Middle frontal gyrus (tissue), 1 donor: Measurements from ENCODE around the gene PEPD.

ENCODE experiments used
- DNase-seq: peaks from one replicate; pipeline ENCODE4 v3.0.0-alpha.2; 2015; ENCODE audit warnings: low spot score; ENCODE audit errors: extremely low spot score

Gene PEPD

DNA sequence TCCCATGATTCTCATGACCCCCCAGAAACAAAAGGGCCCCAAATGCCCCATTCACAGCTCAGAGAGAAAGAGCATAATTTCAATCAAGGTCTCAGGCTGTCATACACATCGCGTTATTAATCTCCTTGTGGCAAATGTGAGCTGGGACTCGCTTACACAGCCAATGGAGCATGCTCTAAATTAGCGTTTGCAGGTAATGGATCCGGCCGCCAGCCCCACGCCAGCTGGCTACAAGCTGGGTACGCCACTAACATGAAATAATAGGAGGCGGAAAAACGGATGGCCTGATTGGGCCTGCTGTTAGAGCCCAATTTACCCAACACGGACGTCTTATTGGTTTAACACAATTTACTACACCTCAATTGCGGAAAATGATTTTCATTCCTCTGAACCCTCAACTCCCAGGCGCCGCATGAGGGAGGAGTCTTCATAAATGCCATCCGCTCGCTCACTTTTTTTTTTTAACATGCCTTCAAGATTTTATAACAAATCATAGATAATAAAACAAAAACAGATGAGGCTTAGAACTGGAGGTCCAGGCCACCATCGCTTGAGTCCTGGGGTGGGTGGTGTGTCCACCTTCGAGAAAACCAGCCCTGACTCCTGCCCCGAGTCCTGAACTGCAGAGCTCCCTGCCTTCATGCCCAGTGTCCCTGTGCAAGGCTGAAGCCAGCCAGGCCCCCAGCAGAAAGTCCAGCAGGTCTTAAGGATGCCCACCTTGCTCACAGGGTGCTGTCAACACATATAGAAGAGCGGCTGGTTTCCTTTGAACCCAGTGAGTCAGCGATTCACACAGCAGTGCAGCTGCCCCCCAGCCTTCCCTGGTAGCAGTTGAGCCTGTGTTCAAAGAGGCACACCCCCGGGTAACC is 62.1 kb downstream of the PEPD start:
- DNase-seq: no peak

DNA sequence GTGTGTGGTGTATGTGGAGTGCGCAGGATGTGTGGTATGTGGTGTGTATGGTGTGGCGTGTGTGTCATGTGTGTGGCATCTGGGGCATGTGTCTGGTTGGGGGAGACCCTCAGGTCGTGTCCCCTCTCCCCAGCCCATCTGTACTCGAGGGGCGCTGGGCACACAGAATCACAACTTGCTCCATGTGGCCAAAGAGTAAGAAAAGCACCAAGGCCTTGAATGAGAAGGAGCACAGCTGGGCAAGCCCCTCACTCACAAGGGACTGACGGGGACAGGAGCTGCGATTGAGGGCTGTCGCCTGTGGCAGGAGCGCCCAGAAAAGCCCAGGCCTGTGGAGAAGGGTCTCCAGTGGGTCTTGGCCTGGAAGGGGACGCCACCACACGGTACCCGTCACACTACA is 62.8 kb downstream of the PEPD start:
- DNase-seq: no peak

DNA sequence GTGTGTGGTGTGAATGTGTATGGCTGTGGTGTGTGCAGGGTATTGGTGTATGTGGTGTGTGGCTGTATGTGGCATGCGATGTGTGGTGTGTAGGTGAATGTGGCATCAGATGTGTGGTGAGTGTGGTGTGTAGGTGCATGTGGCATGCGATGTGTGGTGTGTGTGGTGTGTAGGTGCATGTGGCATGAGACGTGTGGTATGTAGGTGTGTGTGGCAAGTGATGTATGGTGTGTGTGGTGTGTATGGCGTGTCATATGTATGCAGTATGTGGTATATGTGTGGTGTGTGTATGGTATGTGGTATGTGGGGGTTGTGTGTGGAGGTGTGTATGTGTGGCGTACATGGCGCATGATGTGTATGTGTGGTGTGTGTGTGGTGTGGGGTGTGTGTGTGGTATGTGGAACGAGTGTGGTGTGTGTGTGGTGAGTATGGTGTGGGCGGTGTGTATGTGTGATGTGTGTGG is 63.4 kb downstream of the PEPD start:
- no peak for DNase-seq

DNA sequence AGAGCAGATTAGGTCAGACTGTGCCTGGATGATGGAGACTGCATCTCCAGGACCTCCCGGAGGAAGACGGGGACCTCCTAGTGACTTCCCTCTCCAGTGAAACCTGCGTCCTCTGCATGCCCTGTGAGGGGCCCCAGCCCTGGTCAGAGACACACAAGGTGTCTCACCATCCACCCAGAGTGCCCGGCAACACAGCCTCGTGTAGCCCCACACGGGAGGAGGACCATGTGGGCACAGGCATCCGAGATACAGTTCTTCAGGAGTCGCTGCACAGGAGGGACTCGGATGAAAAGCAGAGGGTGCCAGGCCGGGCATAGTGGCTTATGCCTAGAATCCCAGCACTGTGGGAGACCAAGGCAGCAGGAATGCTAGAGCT is 64.8 kb downstream of the PEPD start:
- DNase-seq: no peak

DNA sequence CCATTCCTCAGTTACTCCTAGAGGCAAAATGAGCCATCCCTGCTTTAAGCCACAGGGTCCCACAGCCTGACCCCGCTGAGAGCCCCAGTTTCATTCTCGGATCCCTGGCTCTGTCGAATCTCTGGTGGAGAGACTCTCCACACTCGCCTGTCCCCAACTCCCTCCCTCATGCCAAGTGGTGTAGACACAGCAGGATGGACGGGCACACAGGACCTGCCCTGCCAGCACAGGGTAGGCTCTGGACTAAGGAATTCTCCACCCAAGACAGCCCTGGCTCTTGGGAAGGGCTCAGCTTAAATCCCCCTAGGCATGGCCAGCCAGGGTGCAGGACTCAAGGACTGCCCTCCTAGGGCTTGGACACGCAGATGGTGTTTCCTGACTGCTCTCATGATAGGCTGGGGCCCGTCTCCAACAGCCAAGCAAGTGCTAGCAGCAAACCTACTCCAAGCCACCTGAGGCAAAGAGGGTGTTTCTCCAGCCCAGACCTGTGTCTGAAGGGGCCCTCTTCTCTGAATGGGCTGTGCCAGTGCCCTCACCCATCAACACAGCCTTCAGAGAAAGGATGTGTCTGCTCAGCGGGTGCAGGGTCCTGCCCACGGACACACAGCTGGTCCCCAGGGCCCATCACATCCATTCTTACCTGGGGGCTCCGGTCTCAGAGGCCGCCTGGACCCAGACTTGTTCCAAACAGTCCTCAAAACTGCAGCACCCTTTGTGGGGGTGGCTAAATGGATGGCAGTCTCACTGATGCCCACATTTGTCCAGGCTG is 65.3 kb downstream of the PEPD start:
- no peak for DNase-seq

DNA sequence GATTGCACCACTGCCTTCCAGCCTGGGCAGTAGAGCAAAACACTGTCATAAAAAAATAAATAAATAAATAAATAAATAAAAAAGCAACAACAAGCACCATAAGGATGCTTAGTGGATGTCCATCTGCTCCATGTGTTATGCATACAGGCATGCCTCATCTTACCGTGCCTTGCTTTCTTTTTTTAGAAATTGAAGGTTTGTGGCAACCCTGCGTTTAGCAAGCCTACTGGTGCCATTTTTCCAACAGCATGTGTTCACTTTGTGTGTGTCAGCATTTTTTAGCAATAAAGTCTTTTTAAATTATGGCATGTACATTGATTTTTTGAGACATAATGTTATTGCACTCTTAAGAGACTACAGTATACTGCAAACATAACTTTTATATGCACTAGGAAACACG is 68.3 kb downstream of the PEPD start:
- DNase-seq: no peak

DNA sequence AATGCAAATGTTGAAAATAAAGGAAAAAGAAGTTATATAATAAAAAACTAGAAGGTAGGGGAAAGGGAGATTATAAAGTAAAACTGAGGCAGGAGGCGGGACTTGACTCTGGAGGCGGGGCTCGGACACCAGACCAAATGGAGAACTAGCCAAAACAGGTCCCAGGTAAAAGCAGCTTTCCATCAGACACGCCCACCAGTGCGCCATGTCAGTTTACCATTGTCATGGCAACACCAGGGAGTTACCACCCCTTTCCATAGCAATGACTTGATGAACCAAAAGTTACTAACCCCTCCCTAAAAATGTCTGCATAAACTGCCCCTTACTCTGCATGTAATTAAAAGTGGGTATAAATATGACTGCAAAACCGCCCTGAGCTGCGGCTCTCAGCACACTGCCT is 70.9 kb downstream of the PEPD start:
- DNase-seq: no peak

DNA sequence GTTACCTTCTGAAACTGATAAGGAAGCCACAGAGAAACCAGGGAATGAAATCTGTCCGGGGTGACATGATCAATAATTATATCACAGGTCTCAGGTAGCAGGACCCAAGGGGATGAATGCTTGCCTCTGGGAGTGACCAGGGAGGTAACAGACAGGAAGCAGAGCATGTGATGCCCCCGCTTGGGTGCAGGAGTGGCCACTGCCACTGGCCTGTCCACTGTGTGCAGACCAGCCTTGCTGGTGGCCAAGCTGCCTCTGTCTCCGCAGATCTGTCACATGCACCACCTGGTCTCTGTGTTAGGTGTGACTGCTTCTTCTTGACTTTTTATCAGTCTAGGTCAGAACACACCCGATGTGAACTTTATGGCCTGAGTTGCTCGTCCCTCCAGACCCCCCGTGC is 71.8 kb downstream of the PEPD start:
- no peak for DNase-seq

DNA sequence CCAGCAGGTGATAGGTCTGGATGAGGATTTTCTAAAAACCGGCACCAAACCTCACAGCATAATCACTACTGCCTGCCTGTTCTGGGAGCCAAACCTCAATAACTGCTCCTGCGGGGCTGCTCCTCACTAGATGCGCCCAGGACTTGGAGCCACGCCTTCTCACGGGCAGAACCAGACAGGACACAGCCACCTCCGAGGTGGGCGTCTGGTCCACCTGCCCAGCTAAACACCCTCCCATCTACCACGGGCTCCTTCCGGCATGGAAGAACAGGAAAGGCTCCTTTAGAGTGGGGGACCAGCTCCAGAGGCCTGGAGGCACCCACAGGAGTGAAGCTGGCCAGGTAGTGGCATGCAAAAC is 73.5 kb downstream of the PEPD start:
- no peak for DNase-seq

DNA sequence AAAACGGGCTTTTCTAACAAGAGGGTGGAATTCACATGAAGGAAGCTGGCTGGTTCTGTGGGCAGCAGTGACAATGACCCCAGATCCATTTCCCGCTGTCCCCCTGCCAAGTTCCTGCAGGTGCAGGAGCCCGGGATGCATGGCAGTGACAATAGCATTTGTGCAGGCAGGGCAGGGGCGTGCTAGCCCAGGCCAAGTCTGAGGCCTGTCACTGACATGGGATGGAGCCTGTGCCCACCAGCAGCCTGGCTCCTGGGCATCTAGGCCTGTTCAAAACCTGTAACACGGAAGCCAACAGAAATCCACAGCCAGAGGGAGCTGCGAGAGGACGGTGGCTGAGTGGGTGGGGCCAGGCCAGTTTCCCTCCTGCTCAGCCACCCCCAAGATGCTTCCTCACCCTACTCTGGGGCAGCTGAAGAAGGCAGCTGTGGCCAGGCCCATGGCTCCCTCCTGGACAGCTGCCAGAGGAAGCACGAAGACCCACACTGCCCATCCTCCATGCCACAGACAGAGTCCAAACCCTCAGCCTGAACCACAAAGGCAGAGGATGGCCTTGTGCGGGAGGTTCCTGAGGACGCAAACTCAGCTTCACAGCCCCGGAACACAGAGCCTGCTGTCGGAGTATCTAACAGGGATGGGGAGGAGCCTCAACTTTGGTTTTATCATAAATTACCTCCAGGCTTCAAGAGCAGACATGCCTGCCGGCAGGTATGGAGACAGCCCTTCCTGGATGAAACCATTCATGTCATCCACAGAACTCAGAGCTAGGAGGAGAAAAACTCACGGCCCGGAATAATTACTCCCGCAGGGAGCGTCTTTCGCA is 74.0 kb downstream of the PEPD start:
- no peak for DNase-seq

DNA sequence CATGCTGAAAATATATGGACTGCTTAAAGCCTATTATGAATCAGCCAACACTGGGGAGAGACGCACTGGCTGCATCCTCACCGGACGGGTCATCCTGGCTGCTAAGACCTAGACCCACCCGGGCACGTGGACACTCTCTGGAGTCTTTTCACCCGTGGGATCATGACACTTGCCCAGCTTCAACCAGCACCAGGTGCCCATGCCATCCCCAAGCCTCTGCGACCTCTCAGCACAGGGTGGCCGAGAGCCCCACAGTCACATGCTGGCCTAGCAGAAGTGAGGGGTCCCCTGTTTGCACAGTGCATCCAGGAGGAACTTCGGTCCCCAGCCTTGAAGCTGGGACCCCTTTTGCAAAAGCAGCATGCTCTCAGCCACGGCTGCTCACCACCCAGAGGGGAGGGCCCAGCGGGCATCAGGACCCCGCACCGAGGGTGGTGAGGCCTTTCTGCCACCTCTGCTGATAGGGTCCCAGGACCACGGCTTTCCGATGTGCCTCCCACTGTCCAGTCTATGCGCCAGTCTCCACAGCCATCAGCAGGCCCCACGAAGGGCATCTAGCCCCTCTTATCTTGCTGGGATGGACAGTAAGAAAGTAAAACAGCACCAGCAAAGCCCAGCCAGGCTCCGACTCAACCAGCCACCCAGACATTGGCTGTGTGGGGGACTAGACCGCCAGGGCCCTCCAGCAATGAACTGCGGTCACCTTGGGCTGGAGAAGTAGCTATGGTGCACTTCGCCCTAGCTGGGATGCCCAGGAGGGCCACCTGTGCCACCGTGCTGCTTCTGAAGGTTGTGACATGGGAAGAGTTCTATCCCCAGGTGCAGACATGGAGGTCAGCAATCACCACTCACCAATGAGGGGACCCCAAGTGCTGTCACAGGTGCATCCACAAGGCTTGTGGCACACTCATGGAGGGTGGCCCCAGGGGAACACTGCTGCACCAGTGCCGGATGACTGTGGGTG is 75.0 kb downstream of the PEPD start:
- DNase-seq: no peak

DNA sequence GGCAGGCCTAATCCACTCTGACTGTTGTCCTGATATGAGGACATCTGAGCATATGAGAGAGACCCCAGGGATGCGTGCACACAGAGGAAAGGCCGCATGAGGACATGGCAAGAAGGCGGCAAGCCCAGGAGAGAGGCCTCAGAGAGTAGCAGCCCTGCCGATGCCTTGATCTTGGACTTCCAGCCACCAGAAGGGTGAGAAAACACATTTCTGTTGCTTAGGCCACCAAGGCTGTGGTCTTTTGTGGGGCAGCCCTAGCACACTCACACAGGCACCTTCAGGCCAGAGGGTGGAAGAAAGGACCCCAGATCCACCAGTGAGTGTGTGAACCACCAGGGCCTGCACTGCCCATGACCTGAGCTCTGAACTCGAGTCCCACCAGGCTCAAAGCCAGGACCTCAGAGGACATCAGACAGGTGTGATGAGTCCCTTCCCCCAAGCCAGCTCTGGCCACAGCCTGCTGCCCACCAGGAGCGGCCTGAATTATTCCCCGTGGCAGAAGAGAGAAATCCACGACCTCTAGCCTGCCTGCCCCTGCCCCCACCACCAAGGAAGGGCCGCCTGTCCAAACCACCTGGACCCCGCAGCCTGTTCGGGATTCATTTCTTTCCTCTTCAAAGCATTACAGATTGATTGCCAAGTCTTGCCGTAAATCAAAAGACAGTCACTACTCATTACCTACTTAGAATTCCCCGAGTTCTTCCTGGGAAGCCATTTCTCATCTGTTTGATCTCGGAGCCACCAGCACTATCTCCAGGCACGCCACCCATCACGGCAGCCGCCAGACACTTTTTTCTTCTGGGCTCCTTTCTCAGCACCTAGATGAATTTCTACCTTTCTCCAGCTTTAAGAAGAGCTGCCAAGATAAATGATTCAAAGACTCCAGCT is 75.9 kb downstream of the PEPD start:
- no peak for DNase-seq

DNA sequence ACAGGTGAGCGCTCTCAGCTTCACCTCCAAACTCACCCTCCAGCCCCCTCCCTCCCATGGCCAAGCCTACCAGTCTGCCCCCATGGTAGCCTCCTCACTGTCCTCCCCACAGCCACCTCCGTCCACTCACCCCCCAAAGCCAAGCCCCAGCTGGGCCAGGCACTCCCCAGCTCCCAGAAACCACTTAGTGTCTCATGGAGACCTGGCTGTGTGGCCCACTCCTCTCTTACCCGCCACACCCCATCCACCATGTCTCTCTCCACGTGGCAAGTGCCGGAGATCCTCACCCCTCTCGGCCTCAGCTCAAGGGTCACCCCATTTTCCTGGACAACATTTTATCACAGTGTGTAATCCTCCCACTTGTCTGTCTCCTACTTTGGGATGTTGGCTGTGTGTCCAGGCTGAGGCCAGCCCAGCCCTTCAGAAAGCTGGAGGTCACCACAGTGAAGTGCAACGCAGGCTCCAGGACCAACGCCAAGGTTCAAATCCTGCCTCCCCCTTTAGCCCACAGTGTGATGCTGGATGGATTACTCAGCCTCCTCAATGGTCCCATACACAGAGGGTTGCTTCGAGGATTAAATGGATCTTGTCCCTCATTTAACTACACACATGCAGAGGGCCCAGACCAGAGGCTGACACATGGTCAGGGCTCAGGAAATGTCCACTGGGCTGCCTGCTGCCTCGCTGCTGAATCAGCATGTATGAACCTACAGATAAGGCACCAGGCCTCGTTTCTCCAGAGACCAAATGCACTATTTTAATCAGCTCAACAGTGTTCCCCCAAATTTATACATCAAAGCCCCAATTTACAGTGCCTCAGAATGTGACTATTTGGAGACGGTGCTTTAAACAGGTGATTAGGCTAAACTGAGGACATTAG is 76.8 kb downstream of the PEPD start:
- DNase-seq: no peak

DNA sequence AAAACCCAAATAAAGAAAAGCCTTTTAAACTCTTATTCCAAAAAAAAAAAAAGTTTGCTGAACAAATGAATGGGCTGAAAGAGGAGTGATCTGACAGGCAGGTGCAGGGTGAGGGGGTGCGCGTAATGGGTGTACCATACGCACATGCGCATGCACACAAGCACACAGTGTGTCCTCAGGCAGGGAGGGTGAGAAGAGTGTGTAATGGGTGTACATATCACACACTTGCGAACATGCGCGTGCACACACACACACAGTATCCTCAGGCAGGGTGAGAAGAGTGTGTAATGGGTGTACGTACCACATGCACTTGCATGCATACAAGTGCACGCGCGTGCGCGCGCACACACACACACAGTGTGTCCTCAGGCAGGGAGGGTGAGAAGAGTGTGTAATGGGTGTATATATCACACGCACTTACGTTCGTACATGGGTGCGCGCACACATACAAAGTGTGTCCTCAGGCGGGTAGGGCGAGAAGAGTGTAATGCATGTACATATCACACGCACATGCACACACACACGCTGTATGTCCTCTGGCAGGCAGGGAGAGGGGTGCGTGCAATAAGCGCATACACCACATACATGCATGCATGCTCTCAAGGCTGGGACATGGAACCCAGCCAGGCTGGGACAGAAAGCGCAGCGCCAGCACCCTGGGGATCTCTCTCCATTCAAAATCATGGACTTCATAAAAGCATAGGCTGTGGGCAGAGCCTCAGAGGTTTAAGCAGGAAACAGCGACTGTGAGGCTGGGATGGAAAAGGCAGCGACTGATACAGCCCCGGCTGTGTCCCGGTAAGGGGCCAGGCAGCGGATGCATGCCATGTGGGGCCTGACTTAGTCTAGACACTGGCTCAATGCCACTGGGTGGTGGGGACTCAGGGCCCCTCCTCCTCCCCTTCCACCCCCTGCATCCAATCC is 77.7 kb downstream of the PEPD start:
- no peak for DNase-seq

DNA sequence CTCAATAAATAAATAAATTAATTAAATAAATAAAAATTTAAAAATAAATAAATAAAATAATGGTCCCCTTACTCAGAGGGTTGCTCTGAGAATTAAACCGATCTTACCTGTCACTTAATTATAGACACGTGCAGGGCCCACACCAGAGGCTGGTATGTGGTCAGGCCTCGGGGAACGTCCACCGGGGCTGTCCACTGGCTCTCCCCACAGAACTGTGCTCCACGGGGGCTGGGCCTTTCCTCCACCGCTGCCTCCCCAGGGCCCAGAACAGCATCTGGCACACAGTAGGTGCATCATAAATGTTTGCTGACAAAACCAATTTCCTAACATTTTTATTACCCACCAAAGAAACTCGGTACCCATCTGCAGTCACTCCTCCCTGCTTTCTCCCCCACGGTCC is 78.9 kb downstream of the PEPD start:
- no peak for DNase-seq

DNA sequence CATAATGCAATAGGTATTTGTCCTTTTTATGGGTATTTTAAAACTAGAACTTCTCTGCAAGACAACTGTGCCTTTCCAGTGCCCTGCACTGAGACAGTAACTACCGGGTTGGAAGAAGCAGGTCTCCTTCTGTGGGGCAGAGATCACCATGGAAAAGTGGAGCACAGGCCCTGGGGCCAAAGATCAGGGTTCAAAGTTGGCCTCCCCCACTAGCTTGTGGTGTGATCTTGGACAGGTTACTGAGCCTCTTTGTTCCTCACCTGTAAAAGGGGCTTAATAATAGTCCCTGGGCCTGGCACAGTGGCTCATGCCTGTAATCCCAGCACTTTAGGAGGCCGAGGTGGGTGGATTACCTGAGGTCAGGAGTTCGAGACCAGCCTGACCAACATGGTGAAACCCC is 79.8 kb downstream of the PEPD start:
- no peak for DNase-seq

DNA sequence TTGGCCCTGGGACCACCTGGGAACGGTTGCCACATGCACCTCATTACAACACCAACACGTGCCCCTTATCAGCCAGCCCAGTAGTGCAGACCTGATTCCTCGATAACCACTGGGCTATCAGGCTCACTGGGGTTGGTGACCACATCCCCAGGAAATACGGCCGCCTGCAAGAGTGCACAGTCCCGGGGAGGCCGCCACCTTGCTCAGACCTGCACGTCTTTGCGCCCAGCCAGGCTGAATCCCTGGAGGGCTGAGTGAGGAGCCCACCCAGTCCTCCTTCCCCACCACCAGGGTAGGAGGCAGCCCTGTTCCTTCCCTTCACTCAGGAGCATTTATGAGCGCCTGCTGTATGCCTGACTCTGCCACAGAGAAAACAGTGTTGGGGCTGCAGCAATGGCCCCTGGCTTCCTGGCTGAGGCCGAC is 80.3 kb downstream of the PEPD start:
- DNase-seq: no peak

DNA sequence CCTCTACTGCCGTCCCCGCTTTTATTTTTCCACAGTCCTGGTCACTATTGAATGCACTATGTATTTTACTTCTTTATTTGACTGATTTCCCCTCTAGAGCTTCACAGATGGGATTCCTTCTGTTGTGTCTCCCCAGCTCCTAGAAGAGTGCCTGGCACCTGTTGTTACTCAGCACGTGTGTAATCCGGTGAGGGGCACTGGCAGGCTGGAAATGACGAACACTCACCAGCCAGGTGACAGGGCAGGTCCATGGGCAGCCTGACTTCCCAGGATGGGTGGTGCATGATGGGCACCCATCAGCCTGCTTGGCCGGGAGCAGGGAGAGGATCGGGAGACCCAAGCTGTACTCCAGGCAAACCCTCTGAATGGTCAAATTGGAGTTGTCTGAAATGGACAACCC is 80.9 kb downstream of the PEPD start:
- DNase-seq: no peak
